ENCODE results near the gene TTBK2.

The TTBK2 gene

GRCh38 chr15:42736793-42737528 lies 183.6 kb downstream of the TTBK2 start, which contains the start of gene CDAN1:
CDAN1 (minus strand) TSS chr15:42737128; CDS start chr15:42737102, 26 bp downstream.
- CTCF ChIA-PET = interaction anchor here (0.6 to 4.1 kb wide), 10 partner anchors 21 to 494 kb away, joined by 3 to 33 read pairs (median 4); no protein-coding TSS in a partner anchor
- no peaks in the 10 kb centered on the region for H3K9me3 ChIP-seq (ENCODE audit: control insufficient read depth, insufficient read depth, low read depth, low read length)
- H3K4me1 ChIP-seq (ENCODE audit: control insufficient read depth, insufficient read depth, low read length) = peaks cover 4% of the 10 kb centered on the region; the same call in 1 of the 2 replicates
- peaks cover 0 to 35% of the 10 kb centered on the region in 2 experiments; a peak in 2 of 3 replicates for H3K36me3 ChIP-seq (ENCODE audit: control insufficient read depth in 2 of 2, insufficient read depth in 1 of 2, low read length in 2 of 2)
- POLR2A ChIA-PET = no interaction called here
- peak within 1 kb of the TSS; percentile 69 for H3K27ac ChIP-seq (ENCODE audit: extremely low read depth, low read depth, low read length)
- peak within 1 kb of the TSS; percentile 85 for H3K4me3 ChIP-seq (ENCODE audit: low read depth, low read length)
- TF ChIP-seq ZNF768 (tag by site-specific recombination; IDR thresholded peaks at IDR 0.05) = no peak
- no peak for TF ChIP-seq ZNF146 (tag by site-specific recombination; IDR thresholded peaks at IDR 0.05)
- TF ChIP-seq HOXC10 (CRISPR knock-in tag; IDR thresholded peaks at IDR 0.05) = no peak
- no peak for TF ChIP-seq RBAK (tag by site-specific recombination; IDR thresholded peaks at IDR 0.05)
- TF ChIP-seq ZNF157 (tag by site-specific recombination; IDR thresholded peaks at IDR 0.05) = no peak
- TF ChIP-seq ZNF560 (tag by site-specific recombination; IDR thresholded peaks at IDR 0.05; ENCODE audit: borderline replicate concordance) = no peak
- TF ChIP-seq ZNF354C (tag by site-specific recombination; IDR thresholded peaks at IDR 0.05; ENCODE audit: borderline replicate concordance, low read depth) = no peak
- TF ChIP-seq ZNF274 (IDR thresholded peaks at IDR 0.05; ENCODE audit: low read length) = no peak
- no peak for TF ChIP-seq ZNF274 (tag by site-specific recombination; IDR thresholded peaks at IDR 0.05; ENCODE audit: borderline replicate concordance)
- TF ChIP-seq KLF7 (tag by site-specific recombination; IDR thresholded peaks at IDR 0.05; ENCODE audit: borderline replicate concordance) = no peak
- TF ChIP-seq GLI2 (tag by site-specific recombination; IDR thresholded peaks at IDR 0.05; ENCODE audit: borderline replicate concordance, low read depth) = no peak
- 0 out of 2 replicates have a peak, but pooled peaks have one; percentile 31 for TF ChIP-seq PATZ1 (tag by site-specific recombination; IDR thresholded peaks at IDR 0.05)
- no peak for TF ChIP-seq ZNF266 (tag by site-specific recombination; IDR thresholded peaks at IDR 0.05; ENCODE audit: low read depth)
- TF ChIP-seq YY1 (tag by site-specific recombination; IDR thresholded peaks at IDR 0.05) = no peak
- no peak for TF ChIP-seq ZNF449 (tag by site-specific recombination; IDR thresholded peaks at IDR 0.05)
- no peak for TF ChIP-seq MYNN (tag by site-specific recombination; IDR thresholded peaks at IDR 0.05; ENCODE audit: borderline replicate concordance)
- no peak for TF ChIP-seq KLF8 (tag by site-specific recombination; IDR thresholded peaks at IDR 0.05)
- 0 out of 2 replicates have a peak, but pooled peaks have one; percentile 49 for TF ChIP-seq ZBTB8A (tag by site-specific recombination; IDR thresholded peaks at IDR 0.05)
- TF ChIP-seq ZNF664 (tag by site-specific recombination; IDR thresholded peaks at IDR 0.05) = no peak
- peak; percentile 71 for TF ChIP-seq GLIS2 (tag by site-specific recombination; IDR thresholded peaks at IDR 0.05)
- no peak for TF ChIP-seq ZBTB6 (tag by site-specific recombination; IDR thresholded peaks at IDR 0.05)
- 0 out of 2 replicates have a peak, but pooled peaks have one; percentile 21 for TF ChIP-seq ZIC2 (tag by site-specific recombination; IDR thresholded peaks at IDR 0.05)
- TF ChIP-seq KLF10 (tag by site-specific recombination; IDR thresholded peaks at IDR 0.05) = no peak
- no peak for TF ChIP-seq ZNF16 (tag by site-specific recombination; IDR thresholded peaks at IDR 0.05; ENCODE audit: low read depth)
- TF ChIP-seq ZNF121 (tag by site-specific recombination; IDR thresholded peaks at IDR 0.05) = no peak
- TF ChIP-seq ZNF394 (tag by site-specific recombination; IDR thresholded peaks at IDR 0.05; ENCODE audit: borderline replicate concordance) = no peak
- no peak for TF ChIP-seq ZNF18 (tag by site-specific recombination; IDR thresholded peaks at IDR 0.05)
- no peak for TF ChIP-seq BCL11A (tag by site-specific recombination; IDR thresholded peaks at IDR 0.05; ENCODE audit: low read depth)
- peak; percentile 43; the same call in 1 of the 2 replicates for TF ChIP-seq ZNF341 (tag by site-specific recombination; IDR thresholded peaks at IDR 0.05; ENCODE audit: low read depth)
- no peak for TF ChIP-seq ZNF837 (tag by site-specific recombination; IDR thresholded peaks at IDR 0.05)
- TF ChIP-seq SP2 (tag by site-specific recombination; IDR thresholded peaks at IDR 0.05) = peak; percentile 49
- peak; percentile 64; the same call in 1 of the 2 replicates for TF ChIP-seq GLIS1 (tag by site-specific recombination; IDR thresholded peaks at IDR 0.05)
- TF ChIP-seq ZNF776 (tag by site-specific recombination; IDR thresholded peaks at IDR 0.05; ENCODE audit: borderline replicate concordance) = no peak
- peak; percentile 36; the same call in 1 of the 2 replicates for TF ChIP-seq ZNF335 (tag by site-specific recombination; conservative IDR thresholded peaks at IDR 0.05)

Measured in HEK293 (cell line).